Keratinocyte (primary cell): ENCODE data around the gene BANP.
"Not testable (repeated sequence)": the region's sequence is repeated elsewhere in the genome, so short reads cannot be mapped to it uniquely, and the experiment has no call there.

Source experiments
- CTCF ChIP-seq, 3 experiments: IDR thresholded peaks in 1 of 3; conservative IDR thresholded peaks in 1 of 3; optimal IDR thresholded peaks in 1 of 3; 2 replicates in 2 of 3; 3 replicates in 1 of 3; pipeline versions ENCODE3 to v1.5.1; 2011; ENCODE audit warnings: low read length in 3 of 3, mild to moderate bottlenecking in 3 of 3, moderate library complexity in 2 of 3, control low read depth in 1 of 3, inconsistent platforms in 1 of 3; ENCODE audit not compliant: insufficient read depth in 2 of 3; ENCODE audit errors: extremely low read depth in 1 of 3
- EZH2 ChIP-seq: IDR thresholded peaks from one replicate; pipeline ENCODE4 v1.6.1; 2012; ENCODE audit warnings: inconsistent platforms, mild to moderate bottlenecking, low read length, moderate library complexity

GRCh38 chr16:87937231-87937542, 14.0 kb upstream of the BANP start:
- not testable (repeated sequence) for TF ChIP-seq CTCF (optimal IDR thresholded peaks at IDR 0.05 in 1 of 3, IDR thresholded peaks at IDR 0.05 in 1 of 3, conservative IDR thresholded peaks at IDR 0.05 in 1 of 3; ENCODE audit: extremely low read depth in 1 of 3, insufficient read depth in 2 of 3, low read length in 3 of 3); EZH2
